ENCODE data around the gene TGFBR2.

DNA sequence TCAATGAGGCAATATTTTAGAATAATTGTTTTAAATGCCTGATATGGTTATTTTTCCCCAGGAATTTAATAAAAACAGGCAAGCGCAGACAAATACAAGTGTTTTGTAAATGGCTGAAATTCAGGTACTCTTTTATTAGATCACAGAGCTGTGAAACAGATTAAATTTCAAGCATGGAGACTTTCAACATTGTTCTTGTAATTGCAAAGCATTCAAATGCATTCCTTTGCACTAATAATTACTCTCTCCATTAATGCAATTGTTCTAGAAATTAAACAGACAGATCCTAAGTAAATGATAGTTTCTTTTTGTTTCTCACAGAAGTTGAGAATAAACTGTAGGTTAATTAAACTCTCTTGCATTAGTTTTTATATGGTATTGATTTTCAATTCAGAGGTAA, 42.4 kb upstream of the TGFBR2 start:
- TF ChIP-seq, protein P1, sequence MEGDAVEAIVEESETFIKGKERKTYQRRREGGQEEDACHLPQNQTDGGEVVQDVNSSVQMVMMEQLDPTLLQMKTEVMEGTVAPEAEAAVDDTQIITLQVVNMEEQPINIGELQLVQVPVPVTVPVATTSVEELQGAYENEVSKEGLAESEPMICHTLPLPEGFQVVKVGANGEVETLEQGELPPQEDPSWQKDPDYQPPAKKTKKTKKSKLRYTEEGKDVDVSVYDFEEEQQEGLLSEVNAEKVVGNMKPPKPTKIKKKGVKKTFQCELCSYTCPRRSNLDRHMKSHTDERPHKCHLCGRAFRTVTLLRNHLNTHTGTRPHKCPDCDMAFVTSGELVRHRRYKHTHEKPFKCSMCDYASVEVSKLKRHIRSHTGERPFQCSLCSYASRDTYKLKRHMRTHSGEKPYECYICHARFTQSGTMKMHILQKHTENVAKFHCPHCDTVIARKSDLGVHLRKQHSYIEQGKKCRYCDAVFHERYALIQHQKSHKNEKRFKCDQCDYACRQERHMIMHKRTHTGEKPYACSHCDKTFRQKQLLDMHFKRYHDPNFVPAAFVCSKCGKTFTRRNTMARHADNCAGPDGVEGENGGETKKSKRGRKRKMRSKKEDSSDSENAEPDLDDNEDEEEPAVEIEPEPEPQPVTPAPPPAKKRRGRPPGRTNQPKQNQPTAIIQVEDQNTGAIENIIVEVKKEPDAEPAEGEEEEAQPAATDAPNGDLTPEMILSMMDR (conservative IDR thresholded peaks at IDR 0.05; ENCODE audit: low read depth, low read length) = no peak
- no peak for TF ChIP-seq EZH2 (IDR thresholded peaks at IDR 0.05; ENCODE audit: borderline replicate concordance, low read depth, low read length, poor library complexity, severe bottlenecking)
